Head of caudate nucleus (tissue), 42 donors: ENCODE results near the gene MYO9A.

Source experiments
- DNase-seq, 42 donors: peaks; one replicate each; pipeline versions ENCODE4 v3.0.0 to v3.0.0-alpha.2; 2020 to 2021; ENCODE audit warnings: mixed read lengths in 7 of 42
- intact Hi-C: fragments of 100-400 bp; cut with DNase I; formaldehyde crosslinking; loops from one replicate; pipeline ENCODE4 v1.15.0; 2022

The MYO9A gene

DNA sequence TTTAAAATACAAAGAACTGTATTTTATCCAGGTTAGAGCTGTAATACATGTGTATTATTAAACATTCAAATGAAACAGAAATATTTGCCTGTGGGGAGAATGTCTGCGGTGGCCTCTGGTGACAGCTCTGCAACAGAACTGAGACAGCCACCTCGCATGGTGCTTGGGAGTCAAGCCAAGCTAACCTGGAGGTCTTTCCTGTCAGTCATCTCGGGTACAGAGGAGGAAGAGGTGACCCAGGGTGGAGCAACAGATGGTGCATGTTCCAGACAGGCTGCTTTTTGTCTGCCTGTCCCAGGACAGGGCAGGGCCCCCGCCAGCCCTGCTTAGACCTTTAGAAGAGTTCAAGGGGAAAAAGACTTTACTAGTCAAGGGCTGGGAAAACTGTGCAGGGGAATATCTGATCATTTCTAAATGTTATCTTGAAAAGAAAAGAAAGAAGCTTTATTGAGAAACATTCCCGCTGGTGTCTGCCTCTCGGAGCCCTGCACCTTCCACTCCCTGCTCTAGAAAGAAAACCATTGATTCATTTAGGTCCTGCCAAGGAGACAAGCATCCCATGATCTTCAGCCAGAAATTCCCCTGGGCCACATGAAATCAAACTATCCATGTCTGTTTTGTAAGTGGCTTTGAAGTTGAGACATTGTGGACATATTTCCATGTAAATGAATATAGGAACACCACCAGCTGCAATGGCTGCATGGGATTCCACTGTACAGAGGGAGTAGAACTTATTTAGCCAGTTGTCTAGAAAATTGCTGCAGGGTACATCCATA is 313.1 kb downstream of the MYO9A start:
- intact Hi-C loops = no loop called here
- peak in 1 of 42 donors; percentile 23 for DNase-seq

DNA sequence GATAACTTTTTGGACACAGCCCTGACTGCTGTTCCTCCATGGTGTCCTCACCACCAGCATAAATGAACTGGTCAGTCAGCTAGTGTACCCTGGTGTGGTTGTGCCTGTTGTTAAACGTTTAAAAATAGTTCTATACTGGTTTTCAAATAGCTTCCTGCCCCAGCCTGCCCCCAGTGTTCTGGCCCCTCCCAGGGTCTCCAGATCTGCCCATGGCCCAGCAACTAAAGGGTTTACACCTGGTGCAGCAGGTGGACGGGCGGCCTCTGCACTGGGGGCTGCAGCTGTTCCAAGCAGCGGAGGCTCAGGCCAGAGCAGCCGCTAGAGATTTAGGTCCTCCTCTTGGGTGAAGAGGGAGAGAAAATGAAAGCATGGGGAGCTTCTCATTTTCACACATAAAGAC is 313.7 kb downstream of the MYO9A start:
- peak in 1 of 42 donors; percentile 18 for DNase-seq
- intact Hi-C loops = no loop called here

DNA sequence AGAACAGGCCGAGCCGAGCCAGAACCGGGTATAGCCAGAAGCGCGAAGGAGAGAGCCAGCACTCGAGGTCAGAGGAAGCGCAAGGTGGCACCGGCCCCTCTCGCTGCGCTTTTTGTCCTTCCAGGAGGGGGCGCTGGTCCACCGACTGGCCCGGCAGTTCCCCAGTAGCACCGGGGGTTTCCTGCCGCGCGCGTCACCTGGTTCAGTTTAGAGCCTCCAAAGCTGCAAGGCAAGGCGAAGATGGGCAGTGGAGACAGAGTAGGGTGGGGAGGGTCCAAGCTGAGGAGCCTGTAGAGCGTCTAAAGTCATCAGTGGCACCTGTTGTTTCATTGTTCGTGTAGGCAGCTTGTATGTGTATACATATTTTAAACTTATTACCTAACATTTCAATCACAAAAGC is 315.2 kb downstream of the MYO9A start:
- peak in 1 of 42 donors; percentile 14 for DNase-seq
- intact Hi-C loops = no loop called here

DNA sequence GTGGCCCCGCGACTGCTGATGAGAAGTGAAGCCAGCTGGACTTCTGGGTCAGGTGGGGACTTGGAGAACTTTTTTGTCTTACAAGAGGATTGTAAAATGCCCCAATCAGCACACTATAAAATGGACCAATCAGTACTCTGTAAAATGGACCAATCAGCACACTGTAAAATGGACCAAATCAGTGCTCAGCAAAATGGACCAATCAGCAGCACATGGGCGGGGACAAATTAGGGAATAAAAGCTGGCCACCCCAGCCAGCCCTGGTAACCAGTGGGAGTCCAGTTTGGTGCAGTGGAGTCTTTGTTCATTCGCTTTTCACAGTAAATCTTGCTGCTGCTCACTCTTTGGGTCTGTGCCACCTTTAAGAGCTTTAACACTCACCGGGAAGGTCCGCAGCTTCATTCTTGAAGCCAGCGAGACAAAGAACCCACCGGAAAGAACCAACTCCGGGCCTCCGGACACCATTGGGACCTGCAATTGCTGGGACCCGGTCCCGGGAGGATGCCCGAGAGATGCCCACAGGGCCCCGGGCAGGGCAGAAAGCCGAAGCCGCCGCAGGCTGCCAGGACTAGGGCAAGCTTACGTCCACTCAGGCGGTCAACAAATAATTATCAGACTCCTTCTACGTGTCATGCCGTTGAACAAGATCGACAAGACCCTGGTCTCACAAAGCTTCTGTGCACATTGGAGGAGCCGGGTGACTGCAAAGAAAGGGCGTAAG is 315.9 kb downstream of the MYO9A start:
- intact Hi-C loops = no loop called here
- no peak for DNase-seq

DNA sequence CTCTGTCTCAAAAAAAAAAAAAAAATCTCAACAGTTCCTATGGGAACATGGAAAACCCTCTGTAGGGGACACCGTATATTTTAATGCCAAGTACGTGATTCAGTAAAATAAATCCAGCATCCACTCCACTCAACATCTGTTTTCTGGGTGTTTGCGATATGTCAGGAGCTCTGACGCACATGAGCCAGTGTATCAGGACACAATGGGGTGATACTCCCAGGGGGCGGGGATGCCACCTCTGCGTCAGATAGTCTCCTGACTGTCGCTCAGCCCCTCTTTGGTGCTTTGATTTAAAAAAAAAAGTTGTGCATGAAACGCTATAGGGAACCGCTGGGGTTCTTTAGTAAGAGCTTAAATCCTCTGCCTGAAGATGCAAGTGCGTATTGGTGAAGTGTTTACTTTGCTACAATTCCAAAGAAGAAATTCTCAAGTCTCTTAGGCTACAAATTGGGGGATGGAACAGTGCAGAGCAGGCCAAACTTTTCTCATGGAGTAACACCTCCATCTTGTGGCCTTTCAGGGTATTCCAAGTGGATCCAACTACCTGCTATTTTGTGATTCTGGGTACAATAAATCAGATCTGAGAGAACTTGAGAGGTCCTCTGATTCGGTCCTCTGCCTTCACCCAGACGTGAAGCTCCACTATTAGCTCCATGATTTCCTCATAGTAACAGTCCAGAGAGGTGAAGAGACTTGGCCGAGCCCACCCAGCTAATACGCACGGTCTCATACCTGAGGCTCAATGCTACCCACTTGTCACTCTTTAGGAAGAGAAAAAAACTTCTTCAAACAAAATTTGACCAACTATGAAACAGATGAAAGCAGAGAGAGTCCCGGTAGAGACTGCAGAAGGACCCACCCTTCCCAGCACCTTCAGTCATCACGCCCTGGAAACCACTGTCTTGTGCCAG is 316.9 kb downstream of the MYO9A start:
- intact Hi-C loops = no loop called here

DNA sequence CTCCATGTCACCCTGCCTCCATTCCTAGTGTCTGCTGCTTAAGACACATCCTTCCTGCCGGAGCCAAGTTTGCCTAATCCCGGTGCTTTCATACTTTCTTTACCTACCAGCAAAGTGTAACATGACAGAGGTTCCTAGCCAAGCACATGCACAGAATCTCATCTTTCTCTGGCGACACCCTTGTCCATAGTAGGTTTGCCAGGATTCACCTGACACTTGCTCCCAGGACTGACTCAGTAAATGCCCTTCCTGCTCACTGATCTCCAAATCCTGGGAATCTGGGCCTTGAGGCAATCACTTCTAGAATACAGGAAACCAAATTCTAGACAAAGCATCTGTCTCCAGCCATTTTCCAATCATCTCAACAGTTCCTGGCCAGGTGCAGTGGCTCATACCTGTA is 317.8 kb downstream of the MYO9A start:
- intact Hi-C loops = no loop called here
- DNase-seq = peak in 1 of 42 donors; percentile 8

More for the DNA sequence above, 316.9 kb downstream of the MYO9A start:
- peak in 26 of 42 donors; percentile 19 to 76 (median 56) for DNase-seq

DNA sequence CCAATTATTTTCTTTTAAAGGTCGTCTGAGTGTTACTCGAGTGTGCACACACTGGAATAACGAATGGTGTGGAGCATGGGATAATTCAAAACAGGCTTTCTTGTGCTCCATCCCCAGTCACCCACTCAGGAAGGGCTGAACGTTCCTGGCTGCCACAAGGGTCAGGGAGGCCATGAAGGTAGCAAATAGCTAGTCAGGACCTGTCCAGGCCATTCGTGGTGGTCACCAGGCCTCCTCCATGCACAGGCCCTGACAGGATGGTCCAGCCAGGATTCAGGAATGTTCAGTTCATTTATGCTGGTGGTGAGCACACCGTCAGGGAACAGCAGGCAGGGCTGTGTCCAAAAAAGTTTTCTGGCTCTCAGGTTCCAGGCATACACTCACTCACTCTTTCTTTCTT is 319.3 kb downstream of the MYO9A start:
- DNase-seq = no peak
- intact Hi-C loops = no loop called here

DNA sequence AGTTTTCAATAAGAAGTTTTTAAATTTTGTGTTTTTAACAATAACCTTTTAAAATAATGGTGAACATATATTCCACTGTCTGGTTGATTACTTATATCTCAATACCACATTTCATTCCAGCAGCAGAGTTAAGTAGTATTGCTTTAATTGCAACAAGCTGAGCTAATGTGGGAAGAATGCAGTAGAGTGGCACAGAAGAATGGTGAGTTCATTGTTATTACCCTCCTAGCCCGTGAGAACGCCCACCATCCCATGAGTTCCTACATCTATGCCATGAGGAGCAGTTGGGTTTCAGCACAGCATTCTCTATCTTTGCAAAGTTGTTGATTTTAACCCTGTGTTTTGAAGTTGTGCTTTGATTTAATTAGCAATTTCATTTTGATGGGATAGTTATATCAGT is 325.4 kb downstream of the MYO9A start:
- intact Hi-C loops = no loop called here
- no peak for DNase-seq

DNA sequence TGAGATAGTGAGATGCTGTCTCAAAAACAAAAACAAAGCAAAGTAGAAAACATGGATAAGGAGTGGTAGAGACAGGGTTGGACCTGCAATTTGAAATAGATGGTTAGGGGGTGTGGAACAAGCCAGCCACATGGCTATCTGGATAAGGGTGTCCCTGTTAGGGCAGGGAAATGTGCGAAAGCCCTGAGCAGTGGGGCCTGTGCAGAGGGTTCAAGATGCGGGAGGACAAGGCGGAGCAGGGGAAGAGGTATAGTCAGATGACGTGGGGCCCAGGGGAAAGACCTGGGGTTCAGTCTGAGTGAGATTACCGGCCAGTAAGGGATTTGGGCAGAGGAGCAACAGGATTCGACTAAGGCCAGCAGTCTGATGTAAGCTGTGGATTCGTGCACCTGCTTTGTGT is 326.0 kb downstream of the MYO9A start:
- intact Hi-C loops = no loop called here
- DNase-seq = peak in 2 of 42 donors; percentile 6 to 21

DNA sequence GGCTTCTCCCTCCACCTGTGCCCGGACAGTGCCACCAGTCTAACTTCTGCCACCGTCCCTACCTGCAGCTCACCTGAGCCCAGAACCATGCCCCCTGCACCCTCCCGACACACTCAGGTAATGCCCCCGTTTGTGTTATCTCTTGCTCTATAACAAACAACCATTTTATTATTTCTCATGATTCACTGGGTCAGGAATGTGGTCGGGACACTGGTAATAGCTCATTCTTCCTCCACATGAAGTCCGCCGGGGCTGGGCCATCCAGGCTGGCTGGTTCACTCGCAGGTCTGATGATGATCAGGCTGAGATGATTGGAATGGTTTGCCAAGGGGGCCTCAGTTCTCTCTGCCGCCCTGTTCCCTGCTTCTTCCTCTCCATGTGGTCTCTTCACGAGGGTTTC is 327.9 kb downstream of the MYO9A start:
- intact Hi-C loops = no loop called here
- peak in 2 of 42 donors; percentile 23 to 32 for DNase-seq

DNA sequence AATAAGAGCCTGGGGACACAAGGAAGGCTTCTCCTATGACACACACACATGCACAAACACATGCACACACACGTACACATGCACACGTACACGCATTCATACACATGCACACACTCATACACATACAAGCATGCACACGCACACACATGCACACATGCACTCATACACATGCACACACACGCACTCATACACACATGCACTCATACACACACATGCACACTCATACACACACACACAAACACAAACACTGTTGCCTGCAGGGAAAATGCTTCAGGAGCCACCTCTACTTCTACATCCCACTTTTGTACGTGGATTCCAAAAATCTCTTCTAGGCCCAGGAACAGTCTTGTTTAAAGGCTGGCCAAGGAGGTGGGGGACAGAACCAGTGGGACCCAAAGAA is 328.3 kb downstream of the MYO9A start:
- intact Hi-C loops = loop anchor here (10.0 kb wide), 1 partner anchor 365 kb away; no protein-coding TSS in a partner anchor
- DNase-seq = no peak

DNA sequence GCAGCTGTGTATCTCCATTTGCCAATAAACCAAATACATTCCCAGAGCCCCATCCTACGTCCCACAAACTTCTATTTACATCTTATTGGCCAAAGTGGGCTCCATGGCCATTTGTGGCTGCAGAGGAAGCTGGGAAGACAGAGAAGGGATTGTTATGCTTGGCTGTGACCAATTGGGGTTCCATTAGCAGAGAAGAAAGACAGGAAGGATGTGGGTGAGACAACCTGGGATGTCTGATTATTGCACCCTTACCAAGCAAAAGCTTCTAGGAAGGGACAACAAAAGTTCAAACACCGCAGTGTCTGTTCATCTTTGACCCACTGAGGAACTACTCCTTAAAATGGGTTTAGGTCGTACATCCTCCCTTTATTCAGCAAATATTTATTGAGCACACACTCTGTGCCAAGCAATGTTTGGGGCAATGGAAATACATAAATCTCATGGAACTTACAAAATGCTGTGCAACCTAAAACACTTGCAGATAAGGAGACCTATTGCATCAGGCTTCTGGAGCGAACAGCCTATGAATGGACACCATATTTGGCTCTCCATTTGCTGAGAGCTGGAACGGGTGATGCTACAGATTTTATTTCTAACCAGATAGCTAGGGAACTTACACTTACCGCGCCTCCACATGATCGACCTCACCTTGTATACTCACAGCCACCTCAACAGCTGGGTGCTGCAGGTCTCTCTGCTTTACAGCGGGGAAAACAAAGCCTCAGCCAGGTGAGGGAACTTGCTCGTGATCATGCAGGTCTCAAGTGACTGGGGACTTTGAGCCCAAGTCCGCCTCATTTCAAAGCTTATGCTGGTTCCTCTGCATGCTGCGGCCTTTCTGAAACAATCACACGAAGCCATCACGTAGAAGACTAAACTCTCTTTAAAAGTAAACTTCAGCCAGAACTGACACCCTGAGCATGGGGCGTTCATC is 329.0 kb downstream of the MYO9A start:
- DNase-seq = peak in 1 of 42 donors; percentile 14
- intact Hi-C loops = loop anchor here (10.0 kb wide), 1 partner anchor 366 kb away; no protein-coding TSS in a partner anchor

DNA sequence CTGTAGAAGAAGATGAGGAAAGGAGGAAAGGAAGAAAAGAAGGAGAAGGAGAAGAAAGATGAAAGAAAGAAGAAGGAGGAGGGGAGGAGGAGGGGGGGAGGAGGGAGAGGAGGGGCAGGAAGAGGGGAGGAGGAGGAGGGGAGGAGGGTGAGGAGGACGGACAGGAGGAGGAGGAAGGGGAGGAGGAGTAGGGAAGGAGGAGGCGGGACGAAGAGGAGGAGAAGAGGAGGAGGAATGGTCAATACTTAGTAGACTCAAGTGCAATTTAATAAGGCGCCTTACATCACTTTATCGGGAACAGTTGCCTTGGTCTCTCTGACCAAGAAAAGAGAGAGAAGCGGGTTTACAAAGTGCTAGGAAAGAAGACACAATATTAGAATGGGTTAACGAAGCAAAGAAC is 331.3 kb downstream of the MYO9A start:
- intact Hi-C loops = loop anchor here (10.0 kb wide), 1 partner anchor 368 kb away; no protein-coding TSS in a partner anchor
- no peak for DNase-seq

DNA sequence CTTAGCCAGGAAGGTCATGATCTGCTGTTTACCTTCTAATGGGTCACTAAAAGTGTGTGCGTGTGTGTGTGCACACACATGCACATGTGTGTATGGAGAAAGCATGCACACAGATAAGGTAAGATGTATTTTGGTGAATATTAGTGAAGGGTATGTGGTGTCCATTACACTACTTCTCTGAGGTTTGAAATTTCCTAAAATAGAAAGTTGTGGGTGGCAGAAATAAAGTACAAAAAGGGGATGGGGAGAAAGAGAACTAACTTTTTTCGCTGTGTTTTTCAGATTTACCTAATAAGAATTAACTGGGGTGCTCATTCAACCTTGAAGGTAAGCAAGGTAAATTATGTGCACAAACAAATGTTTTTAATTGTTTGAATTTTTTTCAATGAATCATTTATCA is 332.0 kb downstream of the MYO9A start:
- peak in 2 of 42 donors; percentile 5 to 12 for DNase-seq
- intact Hi-C loops = loop anchor here (10.0 kb wide), 1 partner anchor 369 kb away; no protein-coding TSS in a partner anchor

DNA sequence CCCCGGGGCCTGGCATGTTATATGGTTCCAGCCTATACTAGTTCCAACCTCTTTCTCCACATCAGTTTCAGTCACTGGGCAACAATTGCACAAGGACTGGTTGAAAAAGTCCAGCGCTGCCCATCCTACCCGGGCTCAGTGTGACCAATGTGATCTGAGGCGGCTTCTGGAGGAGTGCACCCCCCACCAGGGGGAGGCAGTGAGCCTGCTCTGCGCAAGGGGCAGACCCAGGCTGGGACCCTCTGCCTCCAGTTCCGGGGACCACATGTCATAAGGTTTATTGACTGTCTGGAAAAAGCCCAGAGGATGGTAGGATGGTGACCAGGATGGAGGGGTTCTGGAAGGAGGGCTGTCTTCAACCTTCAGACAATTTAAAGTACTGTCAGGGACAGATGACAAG is 333.2 kb downstream of the MYO9A start:
- DNase-seq = peak in 2 of 42 donors; percentile 31 to 42
- intact Hi-C loops = loop anchor here (10.0 kb wide), 1 partner anchor 370 kb away; no protein-coding TSS in a partner anchor

DNA sequence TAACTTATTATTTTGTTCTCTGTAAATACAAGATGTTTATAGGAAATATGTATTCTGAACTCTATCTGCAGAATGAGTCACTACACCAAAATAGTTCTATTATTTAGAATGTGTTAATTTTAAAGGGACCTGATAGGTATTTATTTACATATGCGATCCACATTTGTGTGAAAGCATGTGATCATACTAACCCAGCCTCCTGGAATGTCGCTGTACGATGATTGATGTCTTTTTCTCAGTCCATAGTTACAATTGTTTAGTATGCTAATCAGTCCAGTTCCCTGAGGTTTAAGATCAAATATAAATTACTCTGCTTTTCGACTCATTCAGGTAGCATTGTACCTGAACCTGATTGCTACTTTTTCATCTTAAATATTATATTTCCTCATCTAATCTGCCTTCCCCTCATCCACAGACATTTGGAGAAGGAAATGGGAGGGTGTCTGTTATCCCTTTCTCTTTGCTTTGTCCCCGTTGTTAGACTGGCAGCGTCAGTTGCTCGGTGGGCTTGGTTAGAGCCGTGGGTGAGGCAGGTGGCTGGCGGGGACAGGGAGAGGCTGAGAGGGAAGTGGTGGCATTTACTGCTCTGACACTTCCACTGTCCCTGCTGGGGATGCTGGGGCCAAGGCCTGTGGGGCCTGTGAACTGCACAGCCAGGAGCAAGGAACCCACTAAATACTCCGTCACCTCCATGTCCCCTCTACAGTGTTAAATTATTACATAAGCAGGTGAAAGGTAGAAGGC is 335.4 kb downstream of the MYO9A start:
- intact Hi-C loops = loop anchor here (10.0 kb wide), 1 partner anchor 372 kb away; no protein-coding TSS in a partner anchor
- peak in 1 of 42 donors; percentile 22 for DNase-seq

DNA sequence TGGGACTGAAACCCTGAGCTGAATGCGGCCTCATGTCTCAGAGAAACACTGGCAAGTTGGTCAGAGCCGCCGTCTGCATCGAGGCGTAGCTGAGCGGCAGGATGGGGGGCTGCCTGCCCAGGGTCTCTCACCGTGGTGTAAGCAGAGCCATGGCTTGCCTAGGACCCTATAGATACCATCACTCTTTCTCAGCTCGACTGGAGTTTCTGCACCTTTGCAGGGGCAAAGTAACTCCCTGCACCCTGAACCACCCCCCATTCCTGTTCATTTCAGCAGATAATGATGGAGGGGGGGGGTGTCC is 336.0 kb downstream of the MYO9A start:
- peak in 1 of 42 donors; percentile 22 for DNase-seq
- intact Hi-C loops = loop anchor here (10.0 kb wide), 1 partner anchor 373 kb away; no protein-coding TSS in a partner anchor
